Uterus (tissue), 4 donors: ENCODE measurements around the gene ZDHHC1. TPM values are rescaled to one million over a fixed set of nuclear protein-coding genes. Genes with fewer than 3 reads are reported as not detected.

ENCODE experiments used
- DNase-seq, 2 donors: peaks; one replicate each; pipeline ENCODE4 v3.0.0-alpha.2; 2019 to 2020
- H3K27ac ChIP-seq, 2 donors: fragments of 200-600 bp; sonication (generic); 1 replicate in 1 of 2; 2 replicates in 1 of 2; pipeline ENCODE4 v1.5.1; 2016 to 2018
- H3K27me3 ChIP-seq, 2 donors: fragments of 200-600 bp; sonication (generic); one replicate each; pipeline ENCODE4 v1.5.1; 2018 to 2019; ENCODE audit warnings: control low read depth in 1 of 2
- H3K36me3 ChIP-seq, 2 donors: fragments of 200-600 bp; sonication (generic); one replicate each; pipeline ENCODE4 v1.5.1; 2019; ENCODE audit warnings: control low read depth in 1 of 2
- H3K4me1 ChIP-seq, 2 donors: fragments of 200-600 bp; sonication (generic); one replicate each; pipeline ENCODE4 v1.5.1; 2018 to 2019; ENCODE audit warnings: control low read depth in 1 of 2
- H3K4me3 ChIP-seq, 2 donors: fragments of 200-600 bp; sonication (generic); 1 replicate in 1 of 2; 2 replicates in 1 of 2; pipeline ENCODE4 v1.5.1; 2018 to 2019; ENCODE audit warnings: mild to moderate bottlenecking in 1 of 2
- H3K9me3 ChIP-seq, 2 donors: fragments of 200-600 bp; sonication (generic); one replicate each; pipeline ENCODE4 v1.5.1; 2019; ENCODE audit warnings: control low read depth in 1 of 2
- POLR2A ChIP-seq, 2 donors: fragments of 450-650 bp; IDR thresholded peaks; one replicate each; pipeline ENCODE4 v1.6.1; 2016; ENCODE audit warnings: antibody characterized with exemption in 2 of 2, mild to moderate bottlenecking in 1 of 2, moderate library complexity in 1 of 2
- intact Hi-C: fragments of 100-400 bp; cut with DNase I; formaldehyde crosslinking; loops from one replicate; pipeline ENCODE4 v1.15.1; 2023; ENCODE audit warnings: low total_unique reads
- total RNA-seq, 4 donors: library from RNA; depleted of rRNA in 3 of 4; stranded (reverse); fragments of >200 nt in 3 of 4; gene quantifications; one replicate each; pipeline versions ENCODE4 v1.1.0 to v1.2.4, GENCODE V29; 2014 to 2023
- TF ChIP-seq, protein P1 (sequence below), 4 experiments: fragments of 200-600 bp in 2 of 4; fragments of 450-650 bp in 2 of 4; sonication (generic) in 2 of 4; IDR thresholded peaks; one replicate each; pipeline ENCODE4 v1.5.1; 2016 to 2019; ENCODE audit warnings: antibody characterized with exemption in 4 of 4, mild to moderate bottlenecking in 2 of 4, moderate library complexity in 1 of 4
- donor health status: DM: yes; HTN: yes; CAD: no.

The ZDHHC1 gene, protein sequence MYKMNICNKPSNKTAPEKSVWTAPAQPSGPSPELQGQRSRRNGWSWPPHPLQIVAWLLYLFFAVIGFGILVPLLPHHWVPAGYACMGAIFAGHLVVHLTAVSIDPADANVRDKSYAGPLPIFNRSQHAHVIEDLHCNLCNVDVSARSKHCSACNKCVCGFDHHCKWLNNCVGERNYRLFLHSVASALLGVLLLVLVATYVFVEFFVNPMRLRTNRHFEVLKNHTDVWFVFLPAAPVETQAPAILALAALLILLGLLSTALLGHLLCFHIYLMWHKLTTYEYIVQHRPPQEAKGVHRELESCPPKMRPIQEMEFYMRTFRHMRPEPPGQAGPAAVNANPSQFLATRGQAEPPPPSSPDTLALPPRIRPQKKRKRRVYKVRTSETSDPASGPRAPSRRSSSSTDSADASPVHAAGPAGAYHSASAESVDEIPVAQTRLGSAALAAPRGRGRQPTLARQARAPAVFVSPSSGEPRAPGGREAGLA
- 10 to 100 TPM; 14.7 to 30.6 (median 25.6) TPM for total RNA-seq

DNA sequence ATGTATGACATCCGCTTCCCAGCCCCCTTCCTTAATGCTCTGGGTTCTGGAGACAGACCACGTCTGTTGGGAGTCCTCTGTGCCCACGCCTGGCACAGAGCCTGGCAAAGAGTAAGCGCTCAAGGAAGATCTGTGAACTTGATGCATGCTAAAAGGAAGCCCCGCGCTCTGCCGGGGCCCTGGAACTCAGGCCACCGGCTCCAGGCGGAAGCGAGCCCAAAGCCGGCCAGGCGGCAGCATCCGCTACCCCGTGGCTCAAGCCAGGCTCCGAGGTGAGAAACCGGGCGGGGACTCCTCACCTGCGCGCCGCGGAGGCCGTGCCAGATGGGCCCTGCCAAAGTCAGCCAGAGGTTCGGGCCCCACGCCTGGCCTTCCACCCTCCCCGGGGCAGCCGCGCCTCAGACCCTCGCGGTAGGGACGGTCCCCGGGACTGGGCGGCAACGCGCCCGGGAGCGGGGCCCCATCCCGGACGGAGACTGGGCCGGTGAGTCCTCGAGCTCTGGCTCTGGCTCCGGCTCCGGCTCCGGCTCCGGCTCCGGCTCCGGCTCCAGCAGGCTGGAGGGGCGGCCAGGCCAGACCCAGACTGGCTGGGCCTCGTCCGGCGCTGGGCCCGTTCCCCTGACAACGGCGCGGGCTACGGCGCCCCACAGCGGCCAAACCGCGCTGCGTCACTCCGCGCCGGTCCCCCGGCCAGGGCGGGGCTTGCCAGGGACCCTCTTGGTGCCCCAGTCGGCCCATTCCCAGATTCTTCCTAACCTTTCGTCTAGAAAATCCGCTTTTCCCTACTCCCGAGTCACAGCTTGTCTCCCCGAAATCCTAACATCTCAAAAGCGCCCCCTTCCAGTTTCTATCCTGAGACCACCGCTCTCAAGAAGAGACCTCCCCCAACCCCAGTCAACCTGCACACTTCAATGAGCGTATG, at the start of gene ZDHHC1:
Gene ZDHHC1 (minus strand): TSS at position 606 of the 922 bp plus-strand sequence. CDS start 8,702 bp downstream, outside the sequence.
- intact Hi-C loops: no loop called here
- peak; percentile 61 to 83 for DNase-seq
- H3K27me3 ChIP-seq: no peaks in the 10 kb centered on the region
- peak in 1 of 2 donors; percentile 78 for TF ChIP-seq POLR2A (IDR thresholded peaks at IDR 0.05)
- TF ChIP-seq, protein P1, sequence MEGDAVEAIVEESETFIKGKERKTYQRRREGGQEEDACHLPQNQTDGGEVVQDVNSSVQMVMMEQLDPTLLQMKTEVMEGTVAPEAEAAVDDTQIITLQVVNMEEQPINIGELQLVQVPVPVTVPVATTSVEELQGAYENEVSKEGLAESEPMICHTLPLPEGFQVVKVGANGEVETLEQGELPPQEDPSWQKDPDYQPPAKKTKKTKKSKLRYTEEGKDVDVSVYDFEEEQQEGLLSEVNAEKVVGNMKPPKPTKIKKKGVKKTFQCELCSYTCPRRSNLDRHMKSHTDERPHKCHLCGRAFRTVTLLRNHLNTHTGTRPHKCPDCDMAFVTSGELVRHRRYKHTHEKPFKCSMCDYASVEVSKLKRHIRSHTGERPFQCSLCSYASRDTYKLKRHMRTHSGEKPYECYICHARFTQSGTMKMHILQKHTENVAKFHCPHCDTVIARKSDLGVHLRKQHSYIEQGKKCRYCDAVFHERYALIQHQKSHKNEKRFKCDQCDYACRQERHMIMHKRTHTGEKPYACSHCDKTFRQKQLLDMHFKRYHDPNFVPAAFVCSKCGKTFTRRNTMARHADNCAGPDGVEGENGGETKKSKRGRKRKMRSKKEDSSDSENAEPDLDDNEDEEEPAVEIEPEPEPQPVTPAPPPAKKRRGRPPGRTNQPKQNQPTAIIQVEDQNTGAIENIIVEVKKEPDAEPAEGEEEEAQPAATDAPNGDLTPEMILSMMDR (IDR thresholded peaks at IDR 0.05): peak; percentile 39 to 78 (median 64)
- peak within 1 kb of the TSS; percentile 55 to 59 for H3K4me3 ChIP-seq
- H3K36me3 ChIP-seq: no peaks in the 10 kb centered on the region
- no peaks in the 10 kb centered on the region for H3K4me1 ChIP-seq
- H3K9me3 ChIP-seq: no peaks in the 10 kb centered on the region
- H3K27ac ChIP-seq: peak within 1 kb of the TSS; percentile 82 to 91

DNA sequence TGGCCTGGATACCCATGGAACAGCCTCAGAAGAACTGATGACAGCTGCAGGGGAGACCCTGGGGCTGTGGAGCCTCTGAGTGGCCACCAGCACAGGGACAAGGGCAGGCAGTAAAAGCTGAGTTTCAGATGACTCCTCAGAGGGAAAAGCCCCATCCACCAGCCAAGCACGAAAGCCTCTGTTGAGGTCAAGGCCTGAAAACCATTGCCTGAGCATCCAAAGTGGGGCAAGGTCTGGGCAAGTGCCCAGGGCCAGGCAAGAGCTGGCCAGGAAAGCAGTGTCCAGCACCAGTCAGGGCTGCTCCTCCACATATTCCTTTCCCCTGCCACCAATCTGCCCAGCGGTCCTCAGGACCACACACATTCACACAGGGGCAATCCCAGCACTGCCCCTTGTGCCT, 48.3 kb upstream of the ZDHHC1 start:
- DNase-seq: no peak
- peaks cover 16 to 24% of the 10 kb centered on the region in 2 donors for H3K4me1 ChIP-seq
- no peak overlapping the region for H3K4me3 ChIP-seq
- H3K27me3 ChIP-seq: no peaks in the 10 kb centered on the region
- H3K36me3 ChIP-seq: no peaks in the 10 kb centered on the region
- no peak overlapping the region for H3K27ac ChIP-seq
- no peaks in the 10 kb centered on the region for H3K9me3 ChIP-seq
- intact Hi-C loops: loop anchor here (5.0 kb wide), 1 partner anchor 37 kb away; no protein-coding TSS in a partner anchor
- no peak for TF ChIP-seq POLR2A (IDR thresholded peaks at IDR 0.05)
- TF ChIP-seq, protein P1 (IDR thresholded peaks at IDR 0.05): no peak

DNA sequence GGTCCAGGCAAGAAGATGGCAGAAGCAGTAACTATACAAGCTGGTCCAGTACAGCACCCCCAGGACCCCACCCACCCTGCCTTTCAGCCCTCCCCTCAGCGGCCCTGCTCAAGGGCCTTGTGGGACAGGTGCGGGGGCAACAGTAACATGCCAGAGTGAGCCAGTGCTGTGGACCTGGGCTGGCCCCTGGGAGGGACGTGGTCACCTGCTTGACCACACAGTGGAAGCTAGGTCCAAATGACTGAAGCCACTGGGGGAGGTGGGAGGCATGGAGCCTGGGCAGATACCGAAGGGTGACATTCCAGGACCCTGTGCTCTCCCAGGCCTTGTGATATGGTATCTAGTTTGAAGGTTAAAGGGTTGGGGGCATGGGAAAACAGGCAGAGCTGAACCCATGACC, 47.4 kb upstream of the ZDHHC1 start:
- H3K36me3 ChIP-seq: no peaks in the 10 kb centered on the region
- no peak overlapping the region for H3K4me3 ChIP-seq
- no peak for TF ChIP-seq POLR2A (IDR thresholded peaks at IDR 0.05)
- TF ChIP-seq, protein P1 (IDR thresholded peaks at IDR 0.05): no peak
- peaks cover 21 to 33% of the 10 kb centered on the region in 2 donors for H3K4me1 ChIP-seq
- intact Hi-C loops: loop anchor here (5.0 kb wide), 1 partner anchor 36 kb away; no protein-coding TSS in a partner anchor
- H3K9me3 ChIP-seq: no peaks in the 10 kb centered on the region
- no peak overlapping the region for H3K27ac ChIP-seq
- DNase-seq: no peak
- no peaks in the 10 kb centered on the region for H3K27me3 ChIP-seq

DNA sequence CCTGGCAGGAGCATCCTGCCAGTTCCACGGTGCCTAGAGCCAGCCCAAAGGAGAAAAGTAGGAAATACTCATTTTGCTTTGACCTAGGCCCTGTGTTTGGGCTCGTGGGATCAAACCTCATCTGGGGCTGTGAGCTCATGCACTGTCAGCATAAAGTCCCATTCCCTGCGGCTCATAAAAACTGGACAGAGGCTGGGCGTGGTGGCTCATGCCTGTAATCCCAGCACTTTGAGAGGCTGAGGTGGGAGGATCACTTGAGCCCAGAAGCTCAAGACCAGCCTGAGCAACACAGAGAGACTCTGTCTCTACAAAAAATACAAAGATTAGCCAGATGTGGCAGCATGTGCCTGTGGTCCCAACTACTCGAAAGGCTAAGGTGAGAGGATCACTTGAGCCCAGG, 46.8 kb upstream of the ZDHHC1 start:
- H3K27ac ChIP-seq: peak overlapping the region; percentile 77 to 82
- no peaks in the 10 kb centered on the region for H3K27me3 ChIP-seq
- intact Hi-C loops: loop anchor here (5.0 kb wide), 1 partner anchor 36 kb away; no protein-coding TSS in a partner anchor
- no peaks in the 10 kb centered on the region for H3K36me3 ChIP-seq
- peaks cover 27 to 40% of the 10 kb centered on the region in 2 donors for H3K4me1 ChIP-seq
- H3K9me3 ChIP-seq: no peaks in the 10 kb centered on the region
- no peak for DNase-seq
- TF ChIP-seq POLR2A (IDR thresholded peaks at IDR 0.05): no peak
- TF ChIP-seq, protein P1 (IDR thresholded peaks at IDR 0.05): no peak
- H3K4me3 ChIP-seq: no peak overlapping the region
